ENCODE results near the gene LMBR1L. TPM values are rescaled to one million over a fixed set of nuclear protein-coding genes. Genes with fewer than 3 reads are reported as not detected.

Gene LMBR1L
- total RNA-seq, 1 experiment from 2014 or later = 27.8 TPM

DNA sequence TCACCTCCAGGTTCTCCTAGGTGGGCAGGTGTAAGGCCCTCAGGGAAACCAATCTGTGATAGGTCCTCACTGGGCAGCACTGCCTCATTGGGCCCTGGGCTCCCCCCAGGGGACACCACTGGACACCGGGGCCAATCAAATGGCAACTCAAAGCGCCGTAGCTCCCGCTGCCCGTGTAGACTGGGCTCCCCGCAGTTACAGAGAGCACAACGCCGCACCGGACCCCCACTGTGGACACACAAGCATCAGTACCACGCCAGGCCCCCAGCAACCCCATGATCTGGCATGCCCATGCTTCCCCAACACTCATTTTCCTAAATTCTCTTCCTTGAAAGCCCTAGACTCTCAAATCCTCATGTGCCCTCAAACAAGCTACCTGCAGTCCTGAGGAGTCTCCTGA lies 56.1 kb downstream of the LMBR1L start:
- peaks cover 33% of the 10 kb centered on the region for H3K4me1 Mint-ChIP-seq (ENCODE audit: insufficient read depth, unreplicated experiment)
- ChIA-PET POLR2A (interaction anchor here (1.3 to 1.7 kb wide), 2 partner anchors 25 to 76 kb away, joined by 3 to 6 read pairs; partner anchors contain the start of gene TUBA1B), CTCF (interaction anchor here (0.6 to 1.9 kb wide), 3 partner anchors 8 to 44 kb away, joined by 3 to 8 read pairs (median 6); no protein-coding TSS in a partner anchor)
- DNase-seq (ENCODE audit: unreplicated experiment) = no peak
- H3K27me3 Mint-ChIP-seq (ENCODE audit: insufficient read depth, unreplicated experiment) = no peaks in the 10 kb centered on the region
- TF ChIP-seq, protein P1, sequence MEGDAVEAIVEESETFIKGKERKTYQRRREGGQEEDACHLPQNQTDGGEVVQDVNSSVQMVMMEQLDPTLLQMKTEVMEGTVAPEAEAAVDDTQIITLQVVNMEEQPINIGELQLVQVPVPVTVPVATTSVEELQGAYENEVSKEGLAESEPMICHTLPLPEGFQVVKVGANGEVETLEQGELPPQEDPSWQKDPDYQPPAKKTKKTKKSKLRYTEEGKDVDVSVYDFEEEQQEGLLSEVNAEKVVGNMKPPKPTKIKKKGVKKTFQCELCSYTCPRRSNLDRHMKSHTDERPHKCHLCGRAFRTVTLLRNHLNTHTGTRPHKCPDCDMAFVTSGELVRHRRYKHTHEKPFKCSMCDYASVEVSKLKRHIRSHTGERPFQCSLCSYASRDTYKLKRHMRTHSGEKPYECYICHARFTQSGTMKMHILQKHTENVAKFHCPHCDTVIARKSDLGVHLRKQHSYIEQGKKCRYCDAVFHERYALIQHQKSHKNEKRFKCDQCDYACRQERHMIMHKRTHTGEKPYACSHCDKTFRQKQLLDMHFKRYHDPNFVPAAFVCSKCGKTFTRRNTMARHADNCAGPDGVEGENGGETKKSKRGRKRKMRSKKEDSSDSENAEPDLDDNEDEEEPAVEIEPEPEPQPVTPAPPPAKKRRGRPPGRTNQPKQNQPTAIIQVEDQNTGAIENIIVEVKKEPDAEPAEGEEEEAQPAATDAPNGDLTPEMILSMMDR (IDR thresholded peaks at IDR 0.05; ENCODE audit: unreplicated experiment) = no peak
- intact Hi-C loops (cut with micrococcal nuclease) = no loop called here
- H3K9me3 Mint-ChIP-seq (ENCODE audit: unreplicated experiment) = no peaks in the 10 kb centered on the region
- no peak overlapping the region for H3K4me3 Mint-ChIP-seq (ENCODE audit: unreplicated experiment)
- no peak overlapping the region for H3K27ac Mint-ChIP-seq (ENCODE audit: low read depth, unreplicated experiment)
- BruUV-seq (replicated peaks) = no TSS peak
- H3K36me3 Mint-ChIP-seq (ENCODE audit: insufficient read depth, unreplicated experiment) = peaks cover 50% of the 10 kb centered on the region

DNA sequence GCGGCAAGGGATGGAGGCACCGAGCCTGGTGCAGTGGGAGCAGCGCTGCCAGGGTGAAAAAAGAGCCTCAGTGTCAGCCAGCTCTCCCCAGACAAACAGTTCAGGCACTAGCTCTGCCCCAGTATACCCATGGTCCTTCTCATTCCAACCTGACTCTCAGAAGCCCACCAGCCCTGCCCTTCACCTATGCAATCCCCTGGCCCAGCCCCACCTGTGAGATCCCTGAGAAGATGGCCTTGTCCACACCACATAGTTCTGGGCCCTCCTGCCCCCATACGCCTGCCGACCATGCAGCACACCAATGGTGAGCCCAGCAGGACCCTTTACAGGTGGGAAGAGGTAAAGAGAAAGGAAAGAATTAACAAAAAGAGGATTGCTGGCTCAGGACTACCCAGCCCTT lies 56.6 kb downstream of the LMBR1L start:
- Mint-ChIP-seq H3K27me3 (ENCODE audit: insufficient read depth, unreplicated experiment) (no peaks in the 10 kb centered on the region), H3K9me3 (ENCODE audit: unreplicated experiment) (no peaks in the 10 kb centered on the region), H3K36me3 (ENCODE audit: insufficient read depth, unreplicated experiment) (peaks cover 54% of the 10 kb centered on the region), H3K4me3 (ENCODE audit: unreplicated experiment) (no peak overlapping the region), H3K4me1 (ENCODE audit: insufficient read depth, unreplicated experiment) (peaks cover 33% of the 10 kb centered on the region), H3K27ac (ENCODE audit: low read depth, unreplicated experiment) (no peak overlapping the region)
- TF ChIP-seq, protein P1 (IDR thresholded peaks at IDR 0.05; ENCODE audit: unreplicated experiment) = no peak
- ChIA-PET CTCF (interaction anchor here (0.6 to 1.0 kb wide), 2 partner anchors 11 to 45 kb away, joined by 3 to 6 read pairs; no protein-coding TSS in a partner anchor), POLR2A (interaction anchor here (1.3 kb wide), 1 partner anchor 25 kb away, joined by 3 read pairs; no protein-coding TSS in a partner anchor)
- no TSS peak for BruUV-seq (replicated peaks)
- intact Hi-C loops (cut with micrococcal nuclease) = no loop called here
- no peak for DNase-seq (ENCODE audit: unreplicated experiment)

DNA sequence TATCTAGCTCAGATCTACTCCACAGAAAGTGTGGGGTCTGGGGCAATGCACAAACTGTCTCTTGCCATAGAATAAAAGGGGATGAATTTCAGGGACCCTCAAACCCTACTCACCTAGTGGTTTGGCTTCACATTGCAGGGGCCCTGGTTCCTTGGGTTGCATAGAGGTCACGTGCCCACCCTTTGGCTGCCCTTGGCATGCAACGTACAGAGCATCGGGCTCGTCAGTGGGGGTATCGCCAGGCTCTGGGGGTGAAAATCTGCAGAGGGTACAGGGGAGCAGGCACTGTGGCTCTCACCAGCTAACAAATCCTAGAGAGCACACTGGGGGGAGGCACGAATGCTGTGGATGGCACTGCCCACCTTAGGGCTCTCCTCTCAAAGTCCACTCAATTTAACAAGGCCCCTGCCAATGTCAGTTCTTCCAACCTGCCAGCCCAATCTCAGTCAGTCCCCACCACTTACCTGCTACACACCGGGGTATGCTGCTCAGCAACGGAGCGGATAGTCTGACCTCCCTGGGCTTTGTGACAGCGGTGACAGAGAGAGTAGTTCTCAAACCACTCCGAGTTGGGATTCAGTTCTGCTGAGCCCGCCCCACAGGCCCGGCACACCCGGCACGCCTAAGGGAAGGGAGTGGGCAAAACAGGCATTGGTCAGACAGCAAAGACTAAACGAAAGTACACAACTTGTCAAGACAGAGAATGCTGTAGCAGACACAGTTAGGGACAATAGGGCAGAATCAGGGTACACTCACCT lies 58.0 kb downstream of the LMBR1L start:
- Mint-ChIP-seq H3K9me3 (ENCODE audit: unreplicated experiment) (no peaks in the 10 kb centered on the region), H3K36me3 (ENCODE audit: insufficient read depth, unreplicated experiment) (peaks cover 69% of the 10 kb centered on the region), H3K27ac (ENCODE audit: low read depth, unreplicated experiment) (no peak overlapping the region), H3K27me3 (ENCODE audit: insufficient read depth, unreplicated experiment) (no peaks in the 10 kb centered on the region), H3K4me3 (ENCODE audit: unreplicated experiment) (no peak overlapping the region), H3K4me1 (ENCODE audit: insufficient read depth, unreplicated experiment) (peaks cover 33% of the 10 kb centered on the region)
- DNase-seq (ENCODE audit: unreplicated experiment) = no peak
- intact Hi-C loops (cut with micrococcal nuclease) = no loop called here
- BruUV-seq (replicated peaks) = TSS peak; percentile 3
- TF ChIP-seq, protein P1 (IDR thresholded peaks at IDR 0.05; ENCODE audit: unreplicated experiment) = no peak
- ChIA-PET POLR2A (interaction anchor here (0.7 kb wide), 1 partner anchor 16 kb away, joined by 3 read pairs; no protein-coding TSS in a partner anchor), CTCF (interaction anchor here (0.7 kb wide), 1 partner anchor 33 kb away, joined by 3 read pairs; no protein-coding TSS in a partner anchor)

DNA sequence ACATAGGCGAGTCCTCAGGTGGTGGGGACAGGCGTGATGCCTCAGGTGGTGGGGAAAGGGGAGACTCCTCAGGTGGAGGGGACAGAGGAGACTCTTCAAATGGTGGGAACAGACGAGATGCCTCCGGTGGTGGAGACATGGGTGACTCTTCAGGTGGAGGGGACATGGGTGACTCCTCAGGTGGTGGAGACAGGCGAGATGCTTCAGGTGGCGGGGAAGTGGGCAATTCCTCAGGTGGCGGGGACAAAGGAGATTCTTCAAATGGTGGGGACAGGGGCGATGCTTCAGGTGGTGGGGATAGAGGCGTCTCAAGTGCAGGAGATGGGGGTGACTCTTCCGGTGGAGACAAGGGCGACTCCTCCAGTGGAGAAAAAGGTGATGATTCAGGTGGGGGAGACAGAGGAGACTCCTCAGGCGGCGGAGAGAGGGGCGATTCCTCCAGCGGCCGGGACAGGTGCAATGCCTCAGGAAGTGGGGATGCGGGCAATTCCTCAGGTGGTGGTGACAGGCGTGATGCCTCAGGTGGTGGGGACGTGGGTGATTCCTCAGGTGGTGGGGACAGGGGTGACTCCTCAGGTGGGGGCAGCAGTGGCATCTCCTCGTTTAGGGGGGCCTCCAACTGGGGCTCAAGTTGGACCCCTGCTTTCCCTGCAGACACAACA lies 58.7 kb downstream of the LMBR1L start:
- Mint-ChIP-seq H3K27ac (ENCODE audit: low read depth, unreplicated experiment) (no peak overlapping the region), H3K9me3 (ENCODE audit: unreplicated experiment) (no peaks in the 10 kb centered on the region)

More for the DNA sequence above, 58.7 kb downstream of the LMBR1L start:
- H3K36me3 Mint-ChIP-seq (ENCODE audit: insufficient read depth, unreplicated experiment) = peaks cover 76% of the 10 kb centered on the region
- TF ChIP-seq, protein P1 (IDR thresholded peaks at IDR 0.05; ENCODE audit: unreplicated experiment) = no peak
- intact Hi-C loops (cut with micrococcal nuclease) = no loop called here
- CTCF ChIA-PET = no interaction called here
- BruUV-seq (replicated peaks) = no TSS peak
- POLR2A ChIA-PET = interaction anchor here (0.7 kb wide), 1 partner anchor 15 kb away, joined by 3 read pairs; no protein-coding TSS in a partner anchor
- peaks cover 26% of the 10 kb centered on the region for H3K4me1 Mint-ChIP-seq (ENCODE audit: insufficient read depth, unreplicated experiment)
- no peaks in the 10 kb centered on the region for H3K27me3 Mint-ChIP-seq (ENCODE audit: insufficient read depth, unreplicated experiment)
- no peak for DNase-seq (ENCODE audit: unreplicated experiment)
- H3K4me3 Mint-ChIP-seq (ENCODE audit: unreplicated experiment) = no peak overlapping the region
